Measurements from ENCODE around the gene HDAC4.

GRCh38 chr2:239395524-239395923, 5.3 kb downstream of the HDAC4 start:
- TF ChIP-seq CTCF (IDR thresholded peaks at IDR 0.05; ENCODE audit: low read length), result no peak
- no peak for TF ChIP-seq EZH2 (optimal IDR thresholded peaks at IDR 0.05; ENCODE audit: low read depth, low read length)
